ENCODE results near the gene MCOLN1.
"Not testable (repeated sequence)": the region's sequence is repeated elsewhere in the genome, so short reads cannot be mapped to it uniquely, and the experiment has no call there.

MCOLN1 gene

GRCh38 chr19:7527516-7528191 is 5.2 kb downstream of the MCOLN1 start:
- no peak overlapping the region for H3K27ac Mint-ChIP-seq
- H3K4me3 Mint-ChIP-seq = no peak overlapping the region
- H3K9me3 Mint-ChIP-seq = no peaks in the 10 kb centered on the region
- no peaks in the 10 kb centered on the region for H3K4me1 Mint-ChIP-seq (ENCODE audit: low read depth)
- H3K27me3 Mint-ChIP-seq (ENCODE audit: low read depth) = no peaks in the 10 kb centered on the region
- H3K36me3 Mint-ChIP-seq (ENCODE audit: low read depth) = peaks cover 2% of the 10 kb centered on the region

- Mint-ChIP-seq H3K27me3 (ENCODE audit: low read depth) (no peaks in the 10 kb centered on the region), H3K4me1 (ENCODE audit: low read depth) (no peaks in the 10 kb centered on the region), H3K9me3 (no peaks in the 10 kb centered on the region), H3K36me3 (ENCODE audit: low read depth) (peaks cover 2% of the 10 kb centered on the region), H3K27ac (no peak overlapping the region), H3K4me3 (no peak overlapping the region)
These were observed 5.7 kb downstream of the MCOLN1 start for GRCh38 chr19:7528192-7528519.

GRCh38 chr19:7528522-7529245 is 6.3 kb downstream of the MCOLN1 start:
- no peaks in the 10 kb centered on the region for H3K27me3 Mint-ChIP-seq (ENCODE audit: low read depth)
- H3K36me3 Mint-ChIP-seq (ENCODE audit: low read depth) = peaks cover 2% of the 10 kb centered on the region
- no peak overlapping the region for H3K27ac Mint-ChIP-seq
- H3K4me1 Mint-ChIP-seq (ENCODE audit: low read depth) = no peaks in the 10 kb centered on the region
- no peaks in the 10 kb centered on the region for H3K9me3 Mint-ChIP-seq
- H3K4me3 Mint-ChIP-seq = no peak overlapping the region

GRCh38 chr19:7529246-7529600 is 6.8 kb downstream of the MCOLN1 start:
- no peaks in the 10 kb centered on the region for H3K4me1 Mint-ChIP-seq (ENCODE audit: low read depth)

GRCh38 chr19:7529610-7530490 is 7.4 kb downstream of the MCOLN1 start:
- Mint-ChIP-seq H3K9me3 (no peaks in the 10 kb centered on the region), H3K4me3 (no peak overlapping the region), H3K4me1 (ENCODE audit: low read depth) (no peaks in the 10 kb centered on the region), H3K27ac (no peak overlapping the region), H3K36me3 (ENCODE audit: low read depth) (peaks cover 2% of the 10 kb centered on the region), H3K27me3 (ENCODE audit: low read depth) (no peaks in the 10 kb centered on the region)

More at GRCh38 chr19:7529246-7529600, 6.8 kb downstream of the MCOLN1 start:
- Mint-ChIP-seq H3K27me3 (ENCODE audit: low read depth) (no peaks in the 10 kb centered on the region), H3K36me3 (ENCODE audit: low read depth) (peaks cover 2% of the 10 kb centered on the region), H3K27ac (no peak overlapping the region), H3K4me3 (no peak overlapping the region), H3K9me3 (no peaks in the 10 kb centered on the region)

- peak overlapping the region; percentile 49 for H3K27ac Mint-ChIP-seq
- peaks cover 12% of the 10 kb centered on the region for H3K36me3 Mint-ChIP-seq (ENCODE audit: low read depth)
- H3K27me3 Mint-ChIP-seq (ENCODE audit: low read depth) = no peaks in the 10 kb centered on the region
- H3K4me1 Mint-ChIP-seq (ENCODE audit: low read depth) = peaks cover 8% of the 10 kb centered on the region
- H3K9me3 Mint-ChIP-seq = no peaks in the 10 kb centered on the region
- H3K4me3 Mint-ChIP-seq = peak overlapping the region; percentile 93
These were observed 11.0 kb downstream of the MCOLN1 start for GRCh38 chr19:7533281-7533885.

- no peaks in the 10 kb centered on the region for H3K9me3 Mint-ChIP-seq
- H3K36me3 Mint-ChIP-seq (ENCODE audit: low read depth) = peaks cover 18% of the 10 kb centered on the region
- peaks cover 8% of the 10 kb centered on the region for H3K4me1 Mint-ChIP-seq (ENCODE audit: low read depth)
- no peaks in the 10 kb centered on the region for H3K27me3 Mint-ChIP-seq (ENCODE audit: low read depth)
- H3K4me3 Mint-ChIP-seq = peak overlapping the region; percentile 93
- peak overlapping the region; percentile 79 for H3K27ac Mint-ChIP-seq
These were observed 11.6 kb downstream of the MCOLN1 start for GRCh38 chr19:7533925-7534480.

- Mint-ChIP-seq H3K4me1 (ENCODE audit: low read depth) (peaks cover 8% of the 10 kb centered on the region), H3K27me3 (ENCODE audit: low read depth) (no peaks in the 10 kb centered on the region), H3K9me3 (no peaks in the 10 kb centered on the region), H3K4me3 (peak overlapping the region; percentile 93), H3K36me3 (ENCODE audit: low read depth) (peaks cover 16% of the 10 kb centered on the region), H3K27ac (peak overlapping the region; percentile 79)
These were observed 12.2 kb downstream of the MCOLN1 start for GRCh38 chr19:7534531-7535046.

GRCh38 chr19:7535047-7535997 is 12.9 kb downstream of the MCOLN1 start, which contains the start of gene PNPLA6:
TSS of gene PNPLA6 (plus strand) at chr19:7535717. CDS start at chr19:7535789, 72 bp downstream.
- Mint-ChIP-seq H3K27me3 (ENCODE audit: low read depth) (no peaks in the 10 kb centered on the region), H3K9me3 (no peaks in the 10 kb centered on the region), H3K4me1 (ENCODE audit: low read depth) (peaks cover 8% of the 10 kb centered on the region), H3K4me3 (peak within 1 kb of the TSS; percentile 93), H3K36me3 (ENCODE audit: low read depth) (peaks cover 21% of the 10 kb centered on the region), H3K27ac (peak within 1 kb of the TSS; percentile 87)

- Mint-ChIP-seq H3K36me3 (ENCODE audit: low read depth) (peaks cover 21% of the 10 kb centered on the region), H3K9me3 (no peaks in the 10 kb centered on the region), H3K4me1 (ENCODE audit: low read depth) (peaks cover 8% of the 10 kb centered on the region)
These were observed 13.7 kb downstream of the MCOLN1 start for GRCh38 chr19:7535998-7536695.

GRCh38 chr19:7538990-7539389 is 16.6 kb downstream of the MCOLN1 start:
- not testable (repeated sequence) for H3K27me3 Mint-ChIP-seq (ENCODE audit: low read depth); H3K9me3 Mint-ChIP-seq; H3K4me3 Mint-ChIP-seq; H3K27ac Mint-ChIP-seq
- Mint-ChIP-seq H3K4me1 (ENCODE audit: low read depth) (peaks cover 11% of the 10 kb centered on the region), H3K36me3 (ENCODE audit: low read depth) (peaks cover 37% of the 10 kb centered on the region)

More at GRCh38 chr19:7535998-7536695, 13.7 kb downstream of the MCOLN1 start:
- H3K4me3 Mint-ChIP-seq = peak overlapping the region; percentile 93
- no peaks in the 10 kb centered on the region for H3K27me3 Mint-ChIP-seq (ENCODE audit: low read depth)
- peak overlapping the region; percentile 87 for H3K27ac Mint-ChIP-seq

- Mint-ChIP-seq H3K27ac (no peak overlapping the region), H3K9me3 (no peaks in the 10 kb centered on the region), H3K4me3 (no peak overlapping the region), H3K27me3 (ENCODE audit: low read depth) (no peaks in the 10 kb centered on the region), H3K36me3 (ENCODE audit: low read depth) (peaks cover 37% of the 10 kb centered on the region), H3K4me1 (ENCODE audit: low read depth) (peaks cover 14% of the 10 kb centered on the region)
These were observed 17.5 kb downstream of the MCOLN1 start for GRCh38 chr19:7539827-7540425.
